Vagina (tissue), 2 donors: ENCODE measurements around the gene AADAC.

Source experiments
- CTCF ChIP-seq, 3 experiments: fragments of 450-650 bp in 2 of 3; fragments of 200-600 bp in 1 of 3; sonication (generic) in 1 of 3; IDR thresholded peaks; one replicate each; pipeline ENCODE4 v1.5.1; 2017 to 2019; ENCODE audit warnings: antibody characterized with exemption in 3 of 3, mild to moderate bottlenecking in 2 of 3, moderate library complexity in 2 of 3
- POLR2A ChIP-seq, 2 donors: fragments of 450-650 bp; IDR thresholded peaks; one replicate each; pipeline ENCODE4 v1.6.1; 2017; ENCODE audit warnings: antibody characterized with exemption in 2 of 2, mild to moderate bottlenecking in 2 of 2, moderate library complexity in 2 of 2

GRCh38 chr3:151813799-151814198 is at the start of gene AADAC:
- TF ChIP-seq POLR2A (IDR thresholded peaks at IDR 0.05) (no peak), CTCF (IDR thresholded peaks at IDR 0.05) (no peak)
